Stimulated activated CD4-positive, alpha-beta T cell treated with anti-CD3 and anti-CD28 coated beads, TNF-alpha, amount 100 ng/mL, for 1 hour (primary cell): Measurements from ENCODE around the gene TUSC2.
"Not testable (repeated sequence)": the region's sequence is repeated elsewhere in the genome, so short reads cannot be mapped to it uniquely, and the experiment has no call there.

Experiments
- DNase-seq, 3 donors: peaks; one replicate each; pipeline ENCODE4 v3.0.0-alpha.2; 2020; ENCODE audit warnings: low read depth in 3 of 3, low spot score in 1 of 3

The TUSC2 gene

DNA sequence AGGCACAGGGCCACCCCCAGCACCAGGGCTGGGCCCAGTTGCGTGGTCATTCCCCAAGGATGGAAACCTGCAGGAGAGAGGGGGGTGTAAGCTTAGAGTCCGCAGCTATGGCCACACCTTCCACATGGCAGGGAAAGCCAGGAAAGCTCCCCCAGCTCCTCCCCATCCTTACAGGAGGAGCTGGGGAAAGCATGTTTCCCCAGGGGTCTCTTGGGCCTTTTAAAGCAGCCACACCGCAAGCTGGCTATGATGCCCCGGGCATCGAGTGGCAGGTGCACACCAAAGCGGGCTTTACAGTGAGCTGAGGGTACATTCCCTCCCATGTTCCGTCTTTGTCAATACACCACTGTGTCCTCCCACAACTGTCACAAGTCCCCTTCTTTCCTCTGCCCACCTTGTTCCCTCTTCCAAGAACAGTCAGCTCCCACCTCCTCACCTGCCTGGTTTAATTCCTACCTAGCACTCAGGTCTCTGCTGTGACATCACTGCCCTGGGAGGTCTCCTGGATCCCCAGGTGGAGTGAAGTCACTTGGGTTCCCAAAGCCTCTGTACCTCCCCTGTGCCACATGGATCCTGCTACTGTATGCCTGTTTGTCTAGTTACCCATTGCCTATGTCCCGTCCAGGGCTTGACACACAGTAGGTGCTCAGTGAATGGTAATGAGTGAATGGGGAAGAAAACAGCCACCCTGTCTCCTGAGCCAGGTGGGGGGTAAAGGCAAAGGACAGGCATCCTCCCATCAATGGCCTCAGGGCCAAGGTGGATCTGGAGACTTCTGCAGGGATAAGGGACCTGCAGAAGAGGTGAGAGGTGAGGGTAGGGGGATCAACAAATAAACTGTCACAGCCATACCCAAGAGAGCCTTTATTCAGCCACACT is 32.2 kb downstream of the TUSC2 start:
- DNase-seq = no peak

DNA sequence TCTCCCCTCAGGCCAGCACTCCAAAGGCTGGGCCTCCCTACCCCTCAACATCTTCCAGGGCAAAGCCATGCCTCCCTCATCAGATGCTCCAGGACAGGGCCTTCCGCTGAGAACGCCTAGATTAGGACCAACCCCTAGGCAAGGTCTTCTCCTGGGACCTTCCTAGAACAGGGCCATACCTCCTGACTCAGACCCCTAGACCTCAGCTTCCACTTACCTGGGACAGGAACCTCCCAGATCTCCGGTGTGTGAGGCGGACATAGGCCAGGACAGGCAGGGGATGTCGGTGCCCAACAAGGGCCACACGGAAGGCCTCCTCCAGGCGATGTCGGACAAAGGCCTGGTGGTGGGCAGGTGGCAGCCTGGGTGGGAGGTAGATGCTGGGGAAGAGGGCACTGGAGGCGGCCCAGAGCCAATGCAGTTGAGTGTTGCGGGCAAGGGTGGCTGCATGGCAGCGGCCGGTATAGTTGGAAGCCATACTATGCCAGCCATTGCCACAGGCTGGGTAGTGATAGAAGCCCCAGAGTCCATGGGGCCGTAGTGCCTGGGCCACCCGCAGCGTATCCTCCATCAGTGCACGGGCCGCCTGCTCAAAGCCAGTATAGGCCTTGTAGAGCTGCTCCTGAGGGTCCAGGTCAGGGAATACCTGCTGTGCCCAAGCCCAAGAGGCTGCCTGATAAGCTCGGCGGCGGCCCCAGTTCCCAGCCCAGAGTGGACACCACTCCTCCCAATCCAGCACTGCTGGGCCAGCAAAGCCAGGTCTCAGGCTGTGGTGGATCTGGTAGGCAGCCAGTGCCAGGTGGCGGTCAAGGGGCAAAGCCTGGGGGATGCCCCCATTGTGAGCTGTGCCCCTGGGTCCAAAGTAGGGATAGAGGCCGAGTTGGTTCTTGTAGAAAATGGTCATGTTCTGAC is 33.3 kb downstream of the TUSC2 start:
- no peak for DNase-seq

DNA sequence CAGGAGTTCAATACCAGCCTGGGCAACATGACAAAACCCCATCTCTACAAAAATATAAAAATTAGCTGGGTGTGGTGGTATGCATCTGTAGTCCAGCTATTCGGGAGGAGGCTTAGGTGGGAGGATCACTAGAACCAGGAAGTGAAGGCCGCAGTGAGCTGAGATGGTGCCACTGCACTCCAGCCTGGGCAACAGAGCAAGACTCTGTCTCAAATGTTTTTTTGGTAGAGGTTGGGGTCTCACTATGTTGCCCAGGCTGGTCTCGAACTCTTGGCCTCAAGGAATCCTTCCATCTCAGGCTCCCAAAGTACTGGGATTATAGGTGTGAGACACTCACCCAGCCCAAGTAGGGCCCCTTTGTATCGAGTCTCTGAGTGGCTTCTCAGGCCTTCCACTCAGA is 33.9 kb downstream of the TUSC2 start:
- no peak for DNase-seq

DNA sequence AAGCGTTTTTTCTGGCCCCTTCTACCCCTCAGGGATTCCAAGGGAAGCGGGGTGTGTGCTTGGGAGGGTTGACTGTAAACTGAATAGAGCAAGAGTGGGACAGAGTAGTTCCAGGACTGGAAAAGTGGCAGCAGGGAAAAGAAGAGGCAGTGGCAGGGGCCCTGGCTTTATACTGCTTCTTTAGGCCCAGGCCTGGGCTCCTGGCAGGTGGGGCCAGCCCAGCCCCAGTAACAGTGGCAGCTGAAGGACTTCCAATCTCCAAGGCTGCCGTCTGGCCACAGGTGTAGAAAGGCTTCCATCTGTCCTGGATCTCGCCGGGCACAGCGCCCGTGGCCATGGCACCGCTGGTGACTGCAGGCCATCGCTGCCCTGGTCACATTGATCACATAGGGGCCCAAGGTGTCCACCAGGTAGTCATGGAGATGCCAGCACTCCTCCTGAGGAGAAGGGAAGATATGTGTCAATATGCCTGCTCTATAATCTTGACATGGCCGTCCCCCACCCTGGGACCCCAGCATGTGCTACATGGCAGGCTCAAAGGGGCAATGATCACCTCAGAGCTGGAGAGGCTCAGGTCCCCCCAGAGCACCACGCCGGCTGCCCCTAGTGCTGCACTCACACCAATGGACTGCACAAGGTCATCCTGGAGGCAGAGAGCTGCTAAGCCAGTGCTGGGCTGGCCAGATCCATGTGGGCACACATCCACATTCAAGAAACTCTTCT is 34.8 kb downstream of the TUSC2 start:
- DNase-seq = no peak

DNA sequence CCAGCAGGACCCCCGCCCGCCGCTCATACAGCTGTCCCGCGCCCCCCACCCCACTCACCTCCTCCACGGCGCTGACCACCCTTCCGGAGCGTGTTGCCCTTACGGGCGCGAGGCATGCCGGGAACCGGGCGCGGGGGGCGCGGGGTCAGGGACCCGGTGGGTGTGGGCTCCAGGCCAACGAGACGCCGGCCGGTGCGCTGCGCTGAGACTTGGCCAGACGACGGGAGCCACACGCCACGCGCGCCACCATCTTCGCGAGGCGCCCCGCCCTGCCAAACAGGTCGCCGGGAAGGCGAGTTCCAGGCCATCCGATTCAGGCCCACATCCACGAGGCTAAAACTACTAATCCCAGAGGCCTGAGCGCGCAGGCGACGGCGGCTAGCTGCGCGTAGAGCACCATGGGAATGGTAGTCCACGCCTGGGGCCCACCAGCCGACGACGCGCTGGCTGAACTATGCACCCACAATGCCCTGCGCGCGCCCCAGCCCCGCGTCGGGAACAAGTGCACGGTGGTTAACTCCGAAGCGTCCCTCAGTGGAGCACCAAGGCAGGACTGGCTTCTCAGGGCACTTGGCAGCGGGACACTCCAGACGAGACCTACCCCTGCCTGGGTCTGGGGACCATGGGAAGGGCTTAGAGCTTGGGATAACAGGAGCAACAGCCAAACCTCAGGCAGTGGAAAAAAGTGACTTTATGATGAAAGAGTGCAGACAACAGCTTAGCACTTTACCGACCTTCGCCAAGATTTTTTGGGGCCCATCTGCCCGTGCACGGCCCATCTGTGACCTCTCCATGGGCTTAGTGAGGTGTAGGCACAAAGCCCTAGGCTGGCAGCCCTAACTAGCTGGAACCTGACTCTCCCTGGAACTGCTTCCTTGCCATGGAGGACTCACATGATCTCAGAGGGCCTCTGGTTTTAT is 35.6 kb downstream of the TUSC2 start, which contains the start of gene IFRD2:
Gene IFRD2, minus strand, starts transcription at position 271 of the 920 bp plus-strand sequence. Its CDS starts 155 bp downstream, at position 116.
- DNase-seq = peak; percentile 87 to 90 (median 87)

DNA sequence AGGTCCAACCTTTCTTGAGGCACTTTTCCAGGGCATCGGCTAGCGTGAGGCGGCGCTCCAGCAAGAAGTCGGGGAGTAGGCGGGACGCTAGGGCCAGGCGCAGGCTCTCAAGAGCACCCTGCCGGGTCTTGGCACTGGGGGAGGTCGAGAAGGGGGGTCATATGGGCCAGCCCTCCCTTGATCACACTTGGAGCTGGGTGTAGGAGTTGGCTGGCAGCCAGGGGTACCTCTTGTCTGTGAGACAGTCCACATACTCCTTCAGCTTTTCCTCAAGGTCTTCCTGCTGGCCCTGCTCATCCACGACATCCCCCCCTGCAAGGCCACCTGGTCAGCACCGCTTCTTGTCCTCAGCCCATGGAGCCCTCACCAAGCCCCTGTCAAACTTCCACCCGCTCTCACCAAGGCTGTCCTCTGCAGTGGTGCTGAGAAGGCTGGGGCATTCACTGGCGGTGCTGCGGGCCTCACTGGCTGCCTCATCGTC is 37.8 kb downstream of the TUSC2 start:
- no peak for DNase-seq

DNA sequence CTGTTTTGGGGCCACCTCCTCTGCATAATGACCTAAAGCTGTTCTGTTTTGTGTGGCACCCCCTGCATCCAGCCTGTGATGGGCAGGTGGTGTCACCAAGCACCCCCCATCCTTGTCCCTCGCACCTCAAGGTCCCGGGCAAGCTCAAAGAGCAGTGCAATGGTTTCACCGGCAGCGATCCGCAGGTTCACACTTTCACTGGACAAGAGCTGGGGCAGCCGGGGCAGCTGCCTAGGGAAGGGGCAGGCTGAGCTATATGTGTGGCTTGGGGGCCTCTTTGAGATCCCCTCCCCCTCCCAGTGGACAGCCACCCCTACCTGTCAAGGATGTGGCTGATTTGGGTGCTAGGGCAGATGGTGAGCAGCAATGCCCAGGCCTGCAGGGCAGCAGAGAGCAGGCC is 38.9 kb downstream of the TUSC2 start:
- no peak for DNase-seq

DNA sequence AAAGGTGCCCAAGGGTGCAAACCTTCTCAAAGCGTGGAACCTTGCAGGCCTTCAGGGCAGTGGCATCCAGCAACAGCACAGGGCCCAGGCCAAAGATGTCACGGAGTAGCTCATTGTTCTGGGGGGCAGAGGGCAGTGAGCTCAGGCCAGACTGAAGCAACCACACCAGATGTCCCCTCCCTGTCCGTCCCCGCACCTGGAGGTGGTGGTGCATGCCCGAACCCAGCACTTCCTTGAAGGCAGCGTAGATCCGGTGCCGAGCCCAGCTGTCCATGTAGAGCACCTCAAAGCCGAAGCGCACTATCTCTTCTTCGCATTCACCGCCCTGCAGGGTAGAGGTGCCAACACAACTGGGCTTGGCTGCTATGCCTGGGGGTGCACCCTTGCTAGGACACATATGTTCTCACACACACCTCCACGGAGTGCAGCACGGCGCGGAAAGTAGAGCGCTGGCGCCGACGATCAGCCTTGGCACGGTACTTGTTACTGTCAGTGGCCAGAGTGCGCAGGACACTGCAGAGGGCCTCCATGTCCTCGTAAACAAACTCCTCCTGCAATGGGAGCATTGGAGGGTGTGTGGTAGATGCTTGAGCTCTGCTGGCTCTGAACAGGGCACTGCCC is 39.5 kb downstream of the TUSC2 start:
- DNase-seq = no peak

DNA sequence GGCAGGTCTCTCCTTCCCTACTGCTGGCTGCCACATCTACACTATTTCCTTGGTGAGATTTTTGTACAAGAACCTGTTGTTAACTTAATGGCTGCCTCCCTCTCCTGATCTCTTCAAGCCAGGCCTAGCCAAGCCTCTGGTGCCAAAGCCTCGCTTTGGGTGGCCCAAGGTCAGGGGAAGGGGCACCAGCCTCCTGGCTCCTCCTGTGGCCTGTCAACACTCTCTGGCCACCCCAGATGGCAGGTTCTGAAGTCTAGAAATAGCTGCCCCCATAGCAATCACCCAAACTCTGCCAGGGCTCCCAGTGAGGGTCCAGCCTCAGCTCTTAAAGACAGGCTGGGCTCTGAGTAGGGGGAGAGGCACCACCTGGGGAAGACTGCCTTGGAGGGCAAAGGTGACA is 40.8 kb downstream of the TUSC2 start:
- DNase-seq = no peak

DNA sequence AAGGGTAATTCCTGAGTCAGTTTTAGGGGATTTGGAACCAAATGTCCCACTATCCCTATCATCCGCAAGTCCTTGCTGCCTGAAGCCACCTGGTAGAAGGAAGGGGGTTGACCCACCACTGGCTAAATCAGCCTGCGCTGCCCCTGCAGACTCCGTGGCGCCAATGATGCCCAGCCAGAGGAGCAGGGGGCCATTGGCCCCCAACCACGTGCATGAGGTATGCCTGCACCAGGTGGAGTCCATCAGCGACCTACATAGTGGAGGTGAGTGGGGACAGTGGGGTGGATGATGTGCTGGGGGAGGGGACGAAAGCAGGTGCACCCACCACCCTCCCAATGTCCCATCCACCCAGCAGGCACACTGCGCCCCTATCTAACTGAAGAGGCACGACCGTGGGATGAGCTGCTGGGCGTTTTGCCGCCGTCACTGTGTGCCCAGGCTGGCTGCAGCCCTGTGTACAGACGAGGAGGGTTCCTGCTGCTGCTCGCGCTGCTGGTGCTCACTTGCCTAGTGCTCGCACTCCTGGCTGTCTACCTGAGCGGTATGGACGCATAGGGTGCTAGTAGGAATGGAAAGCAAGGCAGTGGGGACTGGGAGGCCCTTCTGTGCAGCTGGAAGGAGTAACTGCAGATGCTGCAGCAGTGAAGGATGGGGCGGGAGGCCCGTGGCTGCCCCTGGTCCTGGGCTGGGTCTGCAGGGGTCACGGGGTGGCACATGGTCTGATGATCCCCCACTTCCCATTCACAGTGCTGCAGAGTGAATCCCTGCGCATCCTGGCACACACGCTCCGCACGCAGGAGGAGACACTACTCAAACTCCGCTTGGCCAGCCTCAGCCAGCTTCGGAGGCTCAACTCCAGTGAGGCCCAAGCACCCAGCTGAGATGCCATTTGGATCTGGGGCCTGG is 41.4 kb downstream of the TUSC2 start:
- no peak for DNase-seq

DNA sequence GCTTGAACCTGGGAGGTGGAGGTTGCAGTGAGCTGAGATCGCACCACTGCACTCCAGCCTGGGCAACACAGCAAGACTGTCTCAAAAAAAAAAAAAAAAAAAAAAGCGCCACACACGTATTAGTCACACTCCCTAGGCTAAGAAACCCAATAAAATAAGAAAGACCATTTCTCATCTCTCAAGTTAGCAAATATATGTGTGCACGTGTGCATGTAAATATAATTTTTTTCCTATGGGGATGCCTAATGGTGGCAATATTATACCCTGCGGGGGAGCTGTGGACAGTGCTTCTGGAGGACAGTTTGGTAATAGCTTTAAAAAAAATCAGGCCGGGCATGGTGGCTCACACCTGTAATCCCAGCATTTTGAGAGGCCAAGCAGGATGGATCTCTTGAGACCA is 43.9 kb downstream of the TUSC2 start:
- not testable (repeated sequence) for DNase-seq

DNA sequence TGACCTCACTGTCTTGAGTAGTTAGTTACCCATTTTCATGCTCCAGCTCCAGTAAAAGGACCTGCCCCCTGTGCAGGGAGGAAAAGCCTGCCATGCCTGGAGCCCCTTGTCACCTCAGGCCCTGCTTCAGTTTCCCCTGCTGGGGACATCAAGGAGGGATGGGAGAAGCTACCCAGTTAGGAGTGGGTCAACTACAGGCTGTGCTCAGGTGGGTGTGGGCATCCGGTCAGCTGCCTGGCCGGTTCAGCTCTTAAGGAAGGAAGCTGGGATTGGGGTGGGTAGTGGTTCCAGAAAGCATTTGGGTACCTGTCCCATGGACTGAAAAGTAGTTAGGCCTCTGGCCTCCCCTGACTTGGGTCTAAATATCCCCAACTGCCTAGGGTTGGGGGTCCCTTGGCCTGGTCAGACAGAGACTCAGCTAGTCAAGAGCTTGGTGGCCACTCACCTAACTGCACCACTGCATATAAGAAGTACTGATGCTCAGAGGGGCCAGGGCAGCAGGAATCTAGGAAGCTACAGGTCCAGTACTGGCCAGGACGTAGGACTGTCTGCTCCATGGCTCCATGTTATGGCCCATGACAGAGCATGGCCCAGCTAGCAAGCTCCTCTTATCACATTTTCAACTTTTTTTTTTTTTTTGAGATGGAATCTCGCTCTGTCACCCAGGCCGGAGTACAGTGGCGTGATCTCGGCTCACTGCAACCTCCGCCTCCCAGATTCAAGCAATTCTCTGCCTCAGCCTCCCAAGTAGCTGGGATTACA is 48.6 kb downstream of the TUSC2 start:
- DNase-seq = no peak

DNA sequence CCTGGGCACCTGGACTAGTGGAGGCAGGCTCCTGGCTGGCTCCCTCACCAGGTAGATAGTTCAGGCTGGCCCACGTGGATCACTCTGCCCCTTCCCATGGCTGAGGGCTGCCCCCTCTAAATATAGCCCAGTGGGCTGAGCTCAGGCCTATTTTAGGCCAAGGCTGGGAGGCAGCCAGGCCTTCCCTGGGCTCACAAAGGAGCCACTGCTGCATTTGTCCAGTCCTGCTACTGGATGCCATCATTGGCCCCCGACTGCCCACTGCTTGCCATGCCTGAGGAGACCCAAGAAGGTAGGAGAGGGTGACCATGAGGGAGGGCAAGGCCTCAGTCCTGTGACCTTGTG is 49.2 kb downstream of the TUSC2 start, which contains the start of gene LSMEM2:
Gene LSMEM2, plus strand, starts transcription at position 208 of the 345 bp plus-strand sequence. Its CDS starts 27 bp downstream, at position 235.
- no peak for DNase-seq

DNA sequence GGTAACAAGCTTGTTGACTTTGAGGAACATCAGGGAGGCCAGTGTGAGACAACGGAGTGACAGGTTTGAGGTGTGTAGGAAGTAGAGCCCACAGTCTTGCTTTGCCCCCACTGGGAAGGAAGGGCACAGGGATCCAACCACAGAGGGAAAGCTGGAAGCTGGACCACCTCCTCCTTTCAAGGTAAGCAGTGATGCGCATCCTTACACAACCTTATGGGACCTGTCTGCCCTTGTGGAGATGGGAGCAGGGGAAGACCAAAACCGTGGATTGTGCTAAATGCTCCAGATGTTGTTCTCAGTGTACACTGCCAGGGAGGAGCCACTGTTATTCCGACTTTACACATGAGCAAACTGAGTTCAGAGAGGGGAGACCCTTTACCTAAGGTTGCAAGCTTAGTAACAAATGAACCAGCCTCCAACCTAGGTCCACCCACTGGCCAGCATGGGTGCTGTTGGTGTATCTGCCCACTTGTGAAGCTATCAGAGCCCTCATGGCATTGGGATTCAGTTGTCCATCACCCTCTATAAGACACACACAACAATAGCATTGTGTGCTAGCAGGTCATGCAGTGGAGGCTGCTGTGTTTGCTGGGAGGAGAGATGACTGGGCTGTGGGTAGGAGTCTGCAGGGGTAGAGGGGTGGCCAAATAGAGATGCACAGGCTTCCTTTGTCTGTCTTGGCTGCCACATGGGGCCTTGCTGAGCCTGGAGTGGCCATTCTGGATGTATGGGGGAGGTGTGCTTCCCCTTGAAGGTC is 49.7 kb downstream of the TUSC2 start:
- DNase-seq = no peak

DNA sequence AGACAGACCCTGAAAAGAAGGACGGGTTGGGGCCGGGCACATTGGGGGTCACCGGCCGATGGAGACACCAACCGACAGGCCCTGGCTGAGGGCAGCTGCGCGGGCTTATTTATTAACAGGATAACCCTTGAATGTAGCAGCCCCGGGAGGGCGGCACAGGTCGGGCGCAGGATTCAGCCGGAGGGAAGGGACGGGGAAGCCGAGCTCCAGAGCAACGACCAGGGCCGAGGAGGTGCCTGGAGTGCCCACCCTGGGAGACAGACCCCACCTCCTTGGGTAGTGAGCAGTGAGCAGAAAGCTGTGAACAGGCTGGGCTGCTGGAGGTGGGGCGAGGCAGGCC is 51.3 kb downstream of the TUSC2 start:
- no peak for DNase-seq

DNA sequence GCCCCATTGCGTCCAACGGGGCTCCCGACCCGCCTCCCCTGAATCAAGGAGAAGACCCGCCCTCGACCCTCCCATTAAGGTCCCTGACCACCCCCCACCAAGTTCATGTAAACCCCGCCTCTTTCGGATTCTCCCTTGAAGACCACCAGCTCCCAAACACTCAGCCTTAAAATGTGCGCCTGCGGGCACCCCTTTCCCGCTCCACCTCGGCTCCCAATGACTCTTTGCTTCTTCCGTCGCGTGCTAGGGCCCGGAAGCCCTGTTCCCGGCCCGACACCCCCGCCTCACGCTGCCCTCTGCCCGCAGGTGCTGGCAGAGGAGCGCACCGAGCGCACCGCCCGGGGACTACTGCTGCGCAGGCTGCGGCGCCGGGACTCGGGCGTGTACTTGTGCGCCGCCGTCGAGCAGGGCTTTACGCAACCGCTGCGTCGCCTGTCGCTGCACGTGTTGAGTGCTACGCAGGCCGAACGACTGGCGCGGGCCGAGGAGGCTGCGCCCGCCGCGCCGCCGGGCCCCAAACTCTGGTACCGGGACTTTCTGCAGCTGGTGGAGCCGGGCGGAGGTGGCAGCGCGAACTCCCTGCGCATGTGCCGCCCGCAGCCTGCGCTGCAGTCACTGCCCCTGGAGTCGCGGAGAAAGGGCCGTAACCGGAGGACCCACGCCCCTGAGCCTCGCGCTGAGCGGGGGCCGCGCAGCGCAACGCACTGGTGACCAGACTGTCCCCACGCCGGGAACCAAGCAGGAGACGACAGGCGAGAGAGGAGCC is 51.8 kb downstream of the TUSC2 start:
- DNase-seq = no peak
